Measurements from ENCODE around the gene ARHGAP22.

DNA sequence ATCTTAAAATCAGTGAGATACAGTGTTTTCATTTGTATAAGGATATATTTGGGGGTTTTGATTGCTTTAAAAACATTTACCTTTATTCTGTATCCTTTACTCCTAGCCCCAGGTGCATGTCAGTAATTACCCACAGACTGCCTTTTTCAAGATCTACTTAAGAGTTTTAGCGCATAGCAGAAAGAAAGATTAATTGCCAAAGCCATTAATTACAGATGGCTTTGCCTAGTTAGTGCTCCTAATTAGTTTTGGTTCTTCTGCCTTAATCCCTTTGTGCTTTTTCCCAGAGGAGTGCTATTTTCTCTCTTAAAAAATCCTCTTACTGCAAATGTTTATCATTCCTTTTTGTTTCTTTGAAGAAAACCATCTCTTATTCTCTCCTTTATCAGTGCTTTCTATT, 175.6 kb downstream of the ARHGAP22 start:
- TF ChIP-seq, protein P1, sequence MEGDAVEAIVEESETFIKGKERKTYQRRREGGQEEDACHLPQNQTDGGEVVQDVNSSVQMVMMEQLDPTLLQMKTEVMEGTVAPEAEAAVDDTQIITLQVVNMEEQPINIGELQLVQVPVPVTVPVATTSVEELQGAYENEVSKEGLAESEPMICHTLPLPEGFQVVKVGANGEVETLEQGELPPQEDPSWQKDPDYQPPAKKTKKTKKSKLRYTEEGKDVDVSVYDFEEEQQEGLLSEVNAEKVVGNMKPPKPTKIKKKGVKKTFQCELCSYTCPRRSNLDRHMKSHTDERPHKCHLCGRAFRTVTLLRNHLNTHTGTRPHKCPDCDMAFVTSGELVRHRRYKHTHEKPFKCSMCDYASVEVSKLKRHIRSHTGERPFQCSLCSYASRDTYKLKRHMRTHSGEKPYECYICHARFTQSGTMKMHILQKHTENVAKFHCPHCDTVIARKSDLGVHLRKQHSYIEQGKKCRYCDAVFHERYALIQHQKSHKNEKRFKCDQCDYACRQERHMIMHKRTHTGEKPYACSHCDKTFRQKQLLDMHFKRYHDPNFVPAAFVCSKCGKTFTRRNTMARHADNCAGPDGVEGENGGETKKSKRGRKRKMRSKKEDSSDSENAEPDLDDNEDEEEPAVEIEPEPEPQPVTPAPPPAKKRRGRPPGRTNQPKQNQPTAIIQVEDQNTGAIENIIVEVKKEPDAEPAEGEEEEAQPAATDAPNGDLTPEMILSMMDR (conservative IDR thresholded peaks at IDR 0.05 in 1 of 2, IDR thresholded peaks at IDR 0.05 in 1 of 2; ENCODE audit: extremely low read depth in 1 of 2, insufficient read depth in 1 of 2, low read depth in 1 of 2, low read length in 2 of 2), result no peak
- no peak for TF ChIP-seq EZH2 (IDR thresholded peaks at IDR 0.05; ENCODE audit: borderline replicate concordance, low read length)
